DOHH2 (cell line): ENCODE results near the gene DYRK1A.

Experiments used
- H3F3A ChIP-seq: fragments of 200-600 bp; sonication (generic), shearing (Covaris generic); 2 replicates; pipeline ENCODE4 v1.6.0; 2016; ENCODE audit warnings: antibody characterized with exemption, mild to moderate bottlenecking; ENCODE audit not compliant: control insufficient read depth, insufficient read depth
- H3K27ac ChIP-seq: fragments of 200-600 bp; sonication (generic); 2 replicates; pipeline ENCODE4 v1.5.1; 2014; ENCODE audit warnings: low read depth, mild to moderate bottlenecking, low read length, moderate library complexity
- H3K27me3 ChIP-seq: fragments of 200-600 bp; sonication (generic); 2 replicates; pipeline ENCODE4 v1.6.1; 2014; ENCODE audit warnings: mild to moderate bottlenecking, low read length, mixed read lengths; ENCODE audit not compliant: control insufficient read depth
- H3K36me3 ChIP-seq: fragments of 200-600 bp; sonication (generic); 2 replicates; pipeline ENCODE4 v1.6.1; 2014; ENCODE audit warnings: mild to moderate bottlenecking, low read length, moderate library complexity, mixed read lengths; ENCODE audit not compliant: control insufficient read depth
- H3K4me1 ChIP-seq: fragments of 200-600 bp; sonication (generic); 2 replicates; pipeline ENCODE4 v1.6.1; 2014; ENCODE audit warnings: mild to moderate bottlenecking, low read length, mixed read lengths; ENCODE audit not compliant: control insufficient read depth
- H3K4me2 ChIP-seq: fragments of 200-600 bp; sonication (generic); 2 replicates; pipeline ENCODE4 v1.6.0; 2014; ENCODE audit warnings: mild to moderate bottlenecking, low read length, moderate library complexity
- H3K4me3 ChIP-seq: fragments of 200-600 bp; sonication (generic); 2 replicates; pipeline ENCODE4 v1.5.1; 2014; ENCODE audit warnings: mild to moderate bottlenecking, low read length, mixed read lengths
- H3K79me2 ChIP-seq: fragments of 200-600 bp; sonication (generic); 2 replicates; pipeline ENCODE4 v1.6.1; 2014; ENCODE audit warnings: mild to moderate bottlenecking, low read length, mixed read lengths; ENCODE audit not compliant: control insufficient read depth
- H3K9me2 ChIP-seq: fragments of 200-600 bp; sonication (generic); replicated peaks from 2 replicates; pipeline ENCODE4 v1.6.1; 2014; ENCODE audit warnings: mild to moderate bottlenecking, low read length, mixed read lengths; ENCODE audit not compliant: control insufficient read depth
- H3K9me3 ChIP-seq: fragments of 200-600 bp; sonication (generic); 2 replicates; pipeline ENCODE4 v1.6.1; 2014; ENCODE audit warnings: antibody characterized with exemption, low read length, mixed read lengths; ENCODE audit not compliant: control insufficient read depth, insufficient read depth
- H4K20me1 ChIP-seq: fragments of 200-600 bp; sonication (generic); 2 replicates; pipeline ENCODE4 v1.6.0; 2014; ENCODE audit warnings: low read depth, mild to moderate bottlenecking, antibody characterized with exemption, low read length, moderate library complexity; ENCODE audit not compliant: control insufficient read depth, insufficient read depth
- CTCF ChIP-seq: fragments of 200-600 bp; sonication (generic); IDR thresholded peaks from one replicate; pipeline ENCODE4 v1.5.1; 2014; ENCODE audit warnings: antibody characterized with exemption, mild to moderate bottlenecking, low read depth, low read length; ENCODE audit not compliant: poor library complexity, severe bottlenecking
- EZH2phosphoT487 ChIP-seq: fragments of 200-600 bp; sonication (generic); IDR thresholded peaks from 2 replicates; pipeline ENCODE4 v1.6.1; 2017; ENCODE audit warnings: borderline replicate concordance, mild to moderate bottlenecking, antibody characterized with exemption, low read length, moderate library complexity, mixed read lengths

DYRK1A gene

GRCh38 chr21:37393786-37394185, 27.2 kb downstream of the DYRK1A start:
- Histone ChIP-seq H4K20me1 (peaks cover 14% of the 10 kb centered on the region), H3K9me3 (peaks cover 5% of the 10 kb centered on the region; the same call in 1 of the 2 replicates)

GRCh38 chr21:37395961-37396360, 29.4 kb downstream of the DYRK1A start:
- no peaks in the 10 kb centered on the region for H3K4me1 ChIP-seq
- H3K27me3 ChIP-seq = no peaks in the 10 kb centered on the region
- H3F3A ChIP-seq = no peaks in the 10 kb centered on the region
- no peak overlapping the region for H3K4me3 ChIP-seq
- peaks cover 14% of the 10 kb centered on the region for H4K20me1 ChIP-seq
- TF ChIP-seq CTCF = no peak
- no peak for TF ChIP-seq EZH2phosphoT487
- H3K36me3 ChIP-seq = peaks cover 46% of the 10 kb centered on the region
- peaks cover 11% of the 10 kb centered on the region; the same call in 1 of the 2 replicates for H3K9me3 ChIP-seq
- no peak overlapping the region for H3K27ac ChIP-seq
- H3K4me2 ChIP-seq = no peak overlapping the region
- no peaks in the 10 kb centered on the region for H3K9me2 ChIP-seq
- H3K79me2 ChIP-seq = peaks cover 100% of the 10 kb centered on the region

More at GRCh38 chr21:37393786-37394185, 27.2 kb downstream of the DYRK1A start:
- no peaks in the 10 kb centered on the region for H3K27me3 ChIP-seq
- no peaks in the 10 kb centered on the region for H3F3A ChIP-seq
- H3K79me2 ChIP-seq = peaks cover 100% of the 10 kb centered on the region
- H3K4me2 ChIP-seq = no peak overlapping the region
- no peaks in the 10 kb centered on the region for H3K4me1 ChIP-seq
- TF ChIP-seq CTCF (no peak), EZH2phosphoT487 (no peak)
- no peak overlapping the region for H3K27ac ChIP-seq
- no peaks in the 10 kb centered on the region for H3K9me2 ChIP-seq
- peaks cover 51% of the 10 kb centered on the region for H3K36me3 ChIP-seq
- no peak overlapping the region for H3K4me3 ChIP-seq

- Histone ChIP-seq H3F3A (no peaks in the 10 kb centered on the region), H3K4me3 (no peak overlapping the region), H3K79me2 (peaks cover 100% of the 10 kb centered on the region), H3K4me2 (no peak overlapping the region), H3K9me2 (no peaks in the 10 kb centered on the region), H3K36me3 (peaks cover 43% of the 10 kb centered on the region), H3K27ac (no peak overlapping the region), H4K20me1 (peaks cover 14% of the 10 kb centered on the region; the same call in 1 of the 2 replicates), H3K27me3 (no peaks in the 10 kb centered on the region), H3K9me3 (peaks cover 18% of the 10 kb centered on the region; the same call in 1 of the 2 replicates), H3K4me1 (no peaks in the 10 kb centered on the region)
- TF ChIP-seq EZH2phosphoT487 (no peak), CTCF (no peak)
Observed at GRCh38 chr21:37396855-37397254, 30.3 kb downstream of the DYRK1A start.
